Measurements from ENCODE around the gene BICC1.
A peak's percentile ranks its signal among the peaks of the same experiment; 100 is the strongest.

BICC1 gene

GRCh38 chr10:58575491-58575890 lies 62.8 kb downstream of the BICC1 start:
- H3K4me3 ChIP-seq (ENCODE audit: low read length), result no peak overlapping the region
- no peak for TF ChIP-seq CTCF (conservative IDR thresholded peaks at IDR 0.05; ENCODE audit: low read length)
- no peak for DNase-seq (ENCODE audit: low read depth)

DNA sequence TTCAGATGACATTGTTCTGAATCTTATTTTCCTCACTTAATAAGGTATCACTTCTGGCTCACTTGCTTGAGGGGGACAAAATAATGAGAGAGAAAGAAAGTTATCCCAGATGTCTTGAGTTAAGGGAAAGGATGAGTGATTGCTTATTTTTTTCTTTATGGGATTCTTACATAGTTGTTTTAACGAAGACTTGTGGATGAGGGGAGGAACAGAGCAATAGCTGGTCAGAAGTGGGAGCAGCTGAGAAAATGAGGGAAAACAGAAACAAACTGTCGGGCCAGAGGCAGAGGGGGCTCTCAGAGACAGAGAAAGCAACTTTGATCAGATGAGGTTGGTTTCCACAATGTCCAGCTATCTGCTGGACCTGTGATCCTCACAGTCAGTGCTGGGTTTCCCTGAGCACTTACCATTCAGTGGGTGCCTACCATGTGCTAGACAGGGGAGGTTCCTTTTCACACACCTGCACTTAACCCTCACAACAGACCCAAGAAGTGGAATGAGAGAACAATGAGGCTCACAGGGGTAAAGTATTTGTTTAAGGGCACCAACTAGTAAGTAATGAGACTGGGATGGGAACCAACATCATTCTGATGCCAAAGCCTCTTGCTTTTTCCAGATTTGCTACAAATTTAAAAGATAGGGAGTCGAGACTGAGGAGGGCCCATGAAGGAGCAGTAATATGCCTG lies 64.2 kb downstream of the BICC1 start:
- H3K4me3 ChIP-seq (ENCODE audit: low read length), result peak overlapping the region; percentile 14
- no peak for TF ChIP-seq CTCF (conservative IDR thresholded peaks at IDR 0.05; ENCODE audit: low read length)
- DNase-seq (ENCODE audit: low read depth), result no peak

DNA sequence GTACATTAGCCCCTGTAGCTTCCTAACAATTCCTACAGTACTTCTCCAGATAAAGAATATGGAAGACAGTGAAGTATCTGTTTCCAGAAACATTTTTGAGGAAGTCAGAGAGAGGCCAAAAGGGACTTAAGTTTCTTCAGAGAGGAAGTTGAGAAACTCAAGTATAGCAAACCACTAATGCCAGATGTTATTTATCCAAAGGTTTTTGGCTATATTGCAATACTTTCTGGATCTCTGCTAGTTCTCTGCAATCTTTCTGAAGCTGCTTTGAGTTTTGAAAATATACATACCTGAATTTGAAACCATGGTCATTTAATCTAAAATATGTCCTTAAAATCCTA lies 64.7 kb downstream of the BICC1 start:
- no peak for TF ChIP-seq CTCF (conservative IDR thresholded peaks at IDR 0.05; ENCODE audit: low read length)
- peak; percentile 89 for DNase-seq (ENCODE audit: low read depth)
- no peak overlapping the region for H3K4me3 ChIP-seq (ENCODE audit: low read length)

DNA sequence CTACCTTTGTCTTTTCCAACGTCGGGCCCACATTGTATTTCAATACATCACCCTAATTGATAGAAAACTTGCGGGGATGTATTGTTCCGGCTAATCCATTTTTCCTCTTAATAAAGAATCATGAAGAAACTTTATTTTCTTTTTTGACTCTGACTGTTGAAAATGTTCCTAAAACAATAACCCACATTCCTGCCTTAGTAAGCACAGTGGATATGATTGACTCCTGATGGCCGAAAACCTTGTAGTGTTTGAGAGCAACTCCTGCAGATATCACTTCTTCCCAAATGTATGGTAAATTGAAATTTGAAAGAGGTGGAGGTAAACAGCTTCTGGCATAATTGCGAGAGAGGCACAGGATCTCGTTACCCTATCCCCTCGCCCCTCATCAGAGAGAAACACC lies 65.7 kb downstream of the BICC1 start:
- no peak for TF ChIP-seq CTCF (conservative IDR thresholded peaks at IDR 0.05; ENCODE audit: low read length)
- no peak for DNase-seq (ENCODE audit: low read depth)
- no peak overlapping the region for H3K4me3 ChIP-seq (ENCODE audit: low read length)

GRCh38 chr10:58579011-58579655 lies 66.5 kb downstream of the BICC1 start:
- TF ChIP-seq CTCF (conservative IDR thresholded peaks at IDR 0.05; ENCODE audit: low read length), result no peak
- no peak overlapping the region for H3K4me3 ChIP-seq (ENCODE audit: low read length)
- DNase-seq (ENCODE audit: low read depth), result no peak

DNA sequence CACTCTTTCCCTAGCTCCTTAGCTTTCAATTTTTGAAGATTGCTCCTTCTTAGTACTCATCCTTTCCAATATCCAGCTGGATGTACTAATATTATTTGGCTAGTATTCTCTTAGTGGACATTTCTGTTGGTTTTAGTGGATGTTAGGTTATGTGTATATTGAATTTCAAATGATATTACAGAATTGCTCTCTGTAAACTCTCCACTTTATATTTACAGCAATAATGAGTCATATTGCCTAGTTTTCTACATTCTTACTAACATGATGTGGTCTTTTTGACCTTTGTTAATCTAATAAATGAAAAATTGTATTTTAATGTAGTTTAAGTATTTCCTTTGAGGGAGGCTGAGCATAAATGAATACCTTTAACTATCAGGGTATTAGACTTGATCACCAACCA lies 69.4 kb downstream of the BICC1 start:
- no peak for DNase-seq (ENCODE audit: low read depth)
- H3K4me3 ChIP-seq (ENCODE audit: low read length), result no peak overlapping the region
- no peak for TF ChIP-seq CTCF (conservative IDR thresholded peaks at IDR 0.05; ENCODE audit: low read length)

GRCh38 chr10:58585435-58585834 lies 72.8 kb downstream of the BICC1 start:
- DNase-seq (ENCODE audit: low read depth), result no peak
- TF ChIP-seq CTCF (conservative IDR thresholded peaks at IDR 0.05; ENCODE audit: low read length), result no peak
- no peak overlapping the region for H3K4me3 ChIP-seq (ENCODE audit: low read length)

All from AG10803 (cell line).